ENCODE results near the gene SERF1B. TPM values are rescaled to one million over a fixed set of nuclear protein-coding genes. Genes with fewer than 3 reads are reported as not detected.

Gene SERF1B
- total RNA-seq, 1 experiment from 2014 or later, result 17.2 TPM

Other genes starting within 250 kb of the SERF1B start
- 54.7 and 55.1 TPM in 2 replicates for gene SMN2, start 24.4 kb downstream of the SERF1B start, total RNA-seq (2021)